Heart right ventricle (tissue), 16 donors: ENCODE data around the gene DISP2. TPM values are rescaled to one million over a fixed set of nuclear protein-coding genes. Genes with fewer than 3 reads are reported as not detected.
A peak's percentile ranks its signal among the peaks of the same experiment; 100 is the strongest.

Experiments used
- ATAC-seq, 8 donors: fragments of 200-7000 bp; cut with Tn5 transposase; one replicate each; pipeline ENCODE4 v1.9.1; 2020; ENCODE audit warnings: mild to moderate bottlenecking in 8 of 8, moderate library complexity in 8 of 8, moderate number of reproducible peaks in 1 of 8
- DNase-seq, 2 donors: peaks; one replicate each; pipeline ENCODE4 v3.0.0-alpha.2; 2020
- H3K27ac ChIP-seq, 10 donors: fragments of 200-600 bp; sonication (generic) in 2 of 10; one replicate each; pipeline versions ENCODE4 v1.5.0 to v1.8.0; 2020 to 2022; ENCODE audit warnings: mild to moderate bottlenecking in 3 of 10
- H3K27me3 ChIP-seq, 7 donors: fragments of 200-600 bp; one replicate each; pipeline ENCODE4 v1.8.0; 2021 to 2022; ENCODE audit warnings: mild to moderate bottlenecking in 2 of 7
- H3K36me3 ChIP-seq, 9 donors: fragments of 200-600 bp; sonication (generic) in 1 of 9; one replicate each; pipeline versions ENCODE4 v1.5.0 to v1.8.0; 2020 to 2022; ENCODE audit warnings: mild to moderate bottlenecking in 2 of 9
- H3K4me1 ChIP-seq, 9 donors: fragments of 200-600 bp; sonication (generic) in 1 of 9; one replicate each; pipeline versions ENCODE4 v1.5.0 to v1.8.0; 2020 to 2022; ENCODE audit warnings: mild to moderate bottlenecking in 4 of 9
- H3K4me3 ChIP-seq, 10 donors: fragments of 200-600 bp; sonication (generic) in 2 of 10; one replicate each; pipeline versions ENCODE4 v1.5.0 to v1.8.0; 2020 to 2022; ENCODE audit warnings: mild to moderate bottlenecking in 7 of 10, moderate library complexity in 2 of 10
- H3K9me3 ChIP-seq, 11 donors: fragments of 200-600 bp in 10 of 11; sonication (generic) in 2 of 11; one replicate each; pipeline versions ENCODE4 v1.5.0 to v1.8.0; 2013 to 2022; ENCODE audit warnings: mild to moderate bottlenecking in 2 of 11, control low read depth in 1 of 11, moderate library complexity in 1 of 11
- CTCF ChIP-seq, 9 donors: fragments of 200-600 bp; sonication (generic) in 2 of 9; IDR thresholded peaks; one replicate each; pipeline versions ENCODE4 v1.5.0 to v1.8.0; 2021 to 2022; ENCODE audit warnings: antibody characterized with exemption in 9 of 9, mild to moderate bottlenecking in 5 of 9, moderate library complexity in 1 of 9
- WGBS, 2 donors: extraction: QIAGEN DNeasy Blood & Tissue Kit; methylation state at CpG; one replicate each; pipeline ENCODE4 v1.1.7; 2013; ENCODE audit warnings: inconsistent platforms in 1 of 2; 5-methylcytosine and 5-hydroxymethylcytosine counted together
- intact Hi-C, 10 donors: fragments of 100-400 bp; cut with DNase I; formaldehyde crosslinking; loops; one replicate each; pipeline versions ENCODE4 v1.11.1 to v1.14.2; 2022
- polyA plus RNA-seq, 2 donors: library from polyadenylated mRNA; stranded (reverse); fragments of 200-250 nt; gene quantifications; one replicate each; pipeline ENCODE4 v1.2.3, GENCODE V29; 2013
- total RNA-seq, 10 donors: library from RNA; stranded (reverse); fragmentation: NEBNext Ultra II Directional in 3 of 10; extraction: Animal tissue kit (Norgen Biotek cat#: 25700) in 3 of 10; gene quantifications; one replicate each; pipeline versions ENCODE4 v1.2.1 to v1.2.4, GENCODE V29; 2021 to 2023
- donor health status: Arrhythmogenic right ventricular cardiomyopathy.
- donor health status: ischemic (EF 13 %, LVEDD 7.1; RV severe dilation, severe dysfunction).
- donor health status: healthy with polysubstance abuse.
- donor health status: DM: no; HTN: yes; CAD: no.
- donor health status: DM: no; HTN: no; CAD: no.
- donor health status: ischemic (EF 25% LVEDD 6.9; RV normal size, moderate dysfunction).
- donor health status: ischemic (EF 25% LVEDD 5.7; RV mildly dilated, moderate dysfunction).
- donor health status: healthy.
- donor health status: DM: yes; HTN: yes; CAD: no.
- donor health status: Ischemic cardiomyopathy.
- donor health status: ischemic (EF 35%, LVEDD 5.7; RV mildly dilated, moderate dysfunction).
- donor health status: nonischemic (EF 11% LVEDD 7.7; RV severe dilation, severe dysfunction).
- donor health status: DM: yes; HTN: yes; CAD: no.
- donor health status: PGD.
- donor health status: ischemic (EF 29% LVEDD 5.4; RV normal size, mild dysfunction).
- donor health status: nonischemic (EF 23%, LVEDD 6.1; RV moderate dilation, normal function).

DISP2 gene
- total and polyA plus RNA-seq, 12 donors: 0.08 to 2.7 (median 0.71) TPM

- H3K4me3 ChIP-seq: peak overlapping the region in 1 of 10 donors; percentile 5
- peak overlapping the region in 9 of 10 donors; percentile 79 to 99 (median 83) for H3K27ac ChIP-seq
- 62 to 77% methylated on average over 3 of the region's 3 CpGs for WGBS, 2 donors
- intact Hi-C loops: no loop called here
- no peak for DNase-seq
- peaks cover 0 to 29% (median 0%) of the 10 kb centered on the region in 9 donors for H3K36me3 ChIP-seq
- no peak for ATAC-seq
- no peak for TF ChIP-seq CTCF (IDR thresholded peaks at IDR 0.05)
- no peaks in the 10 kb centered on the region for H3K27me3 ChIP-seq
- no peaks in the 10 kb centered on the region for H3K9me3 ChIP-seq
- H3K4me1 ChIP-seq: peaks cover 41 to 100% (median 81%) of the 10 kb centered on the region in 9 donors
Measured at GRCh38 chr15:40334541-40334940, 23.5 kb upstream of the DISP2 start.

GRCh38 chr15:40334941-40335795 lies 22.9 kb upstream of the DISP2 start:
- intact Hi-C loops: no loop called here
- ATAC-seq (no peak), DNase-seq (no peak)
- TF ChIP-seq CTCF (IDR thresholded peaks at IDR 0.05): no peak
- peaks cover 0 to 29% (median 0%) of the 10 kb centered on the region in 9 donors for H3K36me3 ChIP-seq
- peaks cover 47 to 100% (median 82%) of the 10 kb centered on the region in 9 donors for H3K4me1 ChIP-seq
- peak overlapping the region in 9 of 10 donors; percentile 79 to 99 (median 83) for H3K27ac ChIP-seq
- H3K27me3 ChIP-seq: no peaks in the 10 kb centered on the region
- H3K4me3 ChIP-seq: no peak overlapping the region
- 83 to 85% methylated on average over 26 of the region's 26 CpGs for WGBS, 2 donors
- H3K9me3 ChIP-seq: no peaks in the 10 kb centered on the region

- no peak for TF ChIP-seq CTCF (IDR thresholded peaks at IDR 0.05)
- H3K36me3 ChIP-seq: peaks cover 0 to 29% (median 0%) of the 10 kb centered on the region in 9 donors
- no peak for ATAC-seq
- H3K27ac ChIP-seq: peak overlapping the region in 9 of 10 donors; percentile 31 to 99 (median 91)
- 81 to 82% methylated on average over 13 of the region's 13 CpGs for WGBS, 2 donors
- no peak for DNase-seq
- peaks cover 57 to 100% (median 82%) of the 10 kb centered on the region in 9 donors for H3K4me1 ChIP-seq
- H3K9me3 ChIP-seq: no peaks in the 10 kb centered on the region
- no peak overlapping the region for H3K4me3 ChIP-seq
- intact Hi-C loops: no loop called here
- no peaks in the 10 kb centered on the region for H3K27me3 ChIP-seq
Measured at GRCh38 chr15:40335938-40336743, 21.9 kb upstream of the DISP2 start.

GRCh38 chr15:40336744-40337122 lies 21.3 kb upstream of the DISP2 start:
- Histone ChIP-seq H3K4me1 (peaks cover 62 to 100% (median 85%) of the 10 kb centered on the region in 9 donors), H3K36me3 (peaks cover 0 to 29% (median 0%) of the 10 kb centered on the region in 9 donors), H3K27me3 (no peaks in the 10 kb centered on the region), H3K4me3 (no peak overlapping the region), H3K9me3 (no peaks in the 10 kb centered on the region), H3K27ac (peak overlapping the region in 9 of 10 donors; percentile 2 to 99 (median 98))
- WGBS, 2 donors: 55 to 73% methylated on average over 5 of the region's 5 CpGs
- ATAC-seq (no peak), DNase-seq (no peak)
- TF ChIP-seq CTCF (IDR thresholded peaks at IDR 0.05): peak in 4 of 9 donors; percentile 14 to 33 (median 20)
- intact Hi-C loops: no loop called here
